ENCODE results near the gene FZD2. TPM values are rescaled to one million over a fixed set of nuclear protein-coding genes. Genes with fewer than 3 reads are reported as not detected.

The FZD2 gene
- total and polyA plus RNA-seq, 2 of the 4 experiments (the other 2 are of a cell fraction): 21.3 to 130 TPM

DNA sequence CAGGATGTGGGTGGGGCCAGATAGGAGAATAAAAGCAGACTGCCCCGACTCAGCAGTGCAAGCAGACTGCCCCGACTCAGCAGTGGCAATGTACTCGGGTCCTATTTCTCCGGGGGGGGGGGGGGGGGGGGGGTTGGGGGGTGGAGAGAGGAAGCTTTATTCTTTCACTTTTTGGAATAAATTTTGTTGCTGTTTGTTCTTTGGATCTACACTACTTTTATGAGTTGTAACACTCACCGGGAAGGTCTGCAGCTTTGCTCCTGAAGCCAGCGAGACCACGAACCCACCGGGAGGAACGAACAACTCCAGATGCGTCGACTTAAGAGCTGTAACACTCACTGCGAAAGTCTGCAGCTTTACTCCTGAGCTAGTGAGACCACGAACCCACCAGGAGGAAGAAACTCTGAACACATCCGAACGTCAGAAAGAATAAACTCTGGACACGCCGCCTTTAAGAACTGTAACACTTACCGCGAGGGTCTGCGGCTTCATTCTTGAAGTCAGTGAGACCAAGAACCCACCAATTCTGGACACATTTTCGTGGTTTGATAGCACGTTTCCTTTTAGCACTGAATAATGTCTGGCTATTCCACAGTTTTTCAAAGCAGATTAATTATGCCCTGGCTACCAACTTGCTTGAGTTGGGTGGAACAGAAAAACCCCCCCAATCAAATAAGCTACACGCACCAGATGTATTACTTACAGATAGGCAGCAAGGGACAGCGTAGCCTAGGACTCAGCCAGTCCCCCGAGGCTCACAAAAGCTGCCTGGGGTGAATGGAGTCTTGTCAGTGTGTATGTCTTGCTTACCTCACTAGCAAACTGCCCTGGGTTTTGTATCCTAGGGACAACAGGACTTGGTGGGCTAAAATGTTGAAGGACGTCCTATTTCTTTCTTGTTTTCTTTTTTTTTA, 11.9 kb downstream of the FZD2 start (continued):
- no peak for TF ChIP-seq RCOR1 (IDR thresholded peaks at IDR 0.05; ENCODE audit: insufficient replicate concordance, low read length)
- no peak for TF ChIP-seq POLR2A (IDR thresholded peaks at IDR 0.05; ENCODE audit: low read depth, low read length)

GRCh38 chr17:44572801-44573200, 15.5 kb downstream of the FZD2 start:
- Histone ChIP-seq H3K4me3 (ENCODE audit: insufficient read depth, low read depth, low read length) (no peak overlapping the region), H3K4me1 (ENCODE audit: control insufficient read depth, insufficient read depth, low read length) (no peaks in the 10 kb centered on the region), H2BK120ac (ENCODE audit: low read depth, low read length) (no peak overlapping the region), H3K23ac (ENCODE audit: low read depth, low read length) (no peak overlapping the region), H4K5ac (ENCODE audit: low read depth, low read length) (no peak overlapping the region), H2AK5ac (ENCODE audit: low read depth, low read length) (no peak overlapping the region), H3K14ac (replicated peaks; ENCODE audit: low read depth, low read length) (no peak overlapping the region), H3K27me3 (ENCODE audit: control insufficient read depth, insufficient read depth, low read length) (no peaks in the 10 kb centered on the region), H2AFZ (replicated peaks; ENCODE audit: low read length, poor library complexity) (no peak overlapping the region), H3K9ac (ENCODE audit: low read depth, low read length) (no peak overlapping the region), H3K9me1 (ENCODE audit: insufficient read depth, low read length) (no peaks in the 10 kb centered on the region; the same call in 1 of the 2 replicates), H2BK15ac (ENCODE audit: low read depth, low read length) (no peak overlapping the region), H3K9me3 (ENCODE audit: control insufficient read depth, insufficient read depth, low read length) (no peaks in the 10 kb centered on the region), H4K8ac (ENCODE audit: low read depth in 2 of 2, low read length in 2 of 2) (no peak overlapping the region), H2BK5ac (ENCODE audit: low read depth, low read length, poor library complexity, severe bottlenecking) (no peak overlapping the region), H3K4ac (ENCODE audit: low read depth, low read length) (no peak overlapping the region), H4K91ac (ENCODE audit: insufficient read depth, low read depth, low read length) (no peak overlapping the region), H3K79me1 (ENCODE audit: low read depth in 1 of 2, low read length in 2 of 2) (no peaks in the 10 kb centered on the region), H3K18ac (ENCODE audit: low read depth, low read length) (no peak overlapping the region), H3K56ac (ENCODE audit: extremely low read depth, insufficient read depth, low read length) (no peak overlapping the region), H2BK20ac (ENCODE audit: low read depth, low read length) (no peak overlapping the region), H3K27ac (ENCODE audit: insufficient read depth, low read length) (no peak overlapping the region), H2AK9ac (replicated peaks; ENCODE audit: low read depth, low read length, poor library complexity) (no peak overlapping the region), H3K36me3 (ENCODE audit: control insufficient read depth, insufficient read depth, low read length) (no peaks in the 10 kb centered on the region), H3K4me2 (ENCODE audit: low read depth, low read length) (no peak overlapping the region), H4K20me1 (ENCODE audit: insufficient read depth, low read length) (no peaks in the 10 kb centered on the region)
- in situ Hi-C loops (cut with MboI; ENCODE audit: low sequenced_read_pairs): no loop called here
- ATAC-seq (ENCODE audit: low read depth) (no peak), DNase-seq (no peak)
- no TSS peak for BruUV-seq (replicated peaks)
- dilution Hi-C loops (cut with HindIII; ENCODE audit: low sequenced_read_pairs, unreplicated experiment): no loop called here
- TF ChIP-seq POLR2A (IDR thresholded peaks at IDR 0.05; ENCODE audit: low read depth, low read length) (no peak), RCOR1 (IDR thresholded peaks at IDR 0.05; ENCODE audit: insufficient replicate concordance, low read length) (no peak), NFE2L2 (IDR thresholded peaks at IDR 0.05; ENCODE audit: low read depth, low read length) (no peak), CHD1 (IDR thresholded peaks at IDR 0.05; ENCODE audit: low read depth, low read length) (no peak)
- intact Hi-C loops (cut with micrococcal nuclease): no loop called here
- WGBS, 2 experiments (ENCODE audit: extremely low coverage in 2 of 2, insufficient read length in 1 of 2): 60% methylated on average over 1 of the region's 2 CpGs; no CpG with 5 or more reads in 1 of the 2 experiments
- CTCF ChIA-PET: no interaction called here
- POLR2A ChIA-PET (ENCODE audit: unreplicated experiment): interaction anchor here (0.6 kb wide), 1 partner anchor 10 kb away, joined by 4 read pairs; no protein-coding TSS in a partner anchor
